Activated naive CD4-positive, alpha-beta T cell treated with anti-CD3 and anti-CD28 coated beads, Interleukin-2, amount 50 U/mL, for 72 hours (primary cell): Measurements from ENCODE around the gene PIM3. TPM values are rescaled to one million over a fixed set of nuclear protein-coding genes. Genes with fewer than 3 reads are reported as not detected.

Experiments used
- ATAC-seq, 2 donors: fragments of 150-1000 bp; cut with Tn5 transposase; 2 replicates each; pipeline ENCODE4 v1.10.0; 2021; ENCODE audit warnings: mild to moderate bottlenecking in 2 of 2, moderate library complexity in 2 of 2
- DNase-seq, 2 donors: peaks; one replicate each; pipeline ENCODE4 v3.0.0; 2021 to 2022; ENCODE audit warnings: low spot score in 2 of 2
- H3K27ac Mint-ChIP-seq, 2 donors: one replicate each; pipeline ENCODE4 v1.8.0; 2022; ENCODE audit warnings: mild to moderate bottlenecking in 2 of 2, mixed read lengths in 2 of 2
- H3K36me3 Mint-ChIP-seq, 2 donors: one replicate each; pipeline ENCODE4 v1.8.0; 2022; ENCODE audit warnings: mixed read lengths in 2 of 2
- H3K9me3 Mint-ChIP-seq, 2 donors: one replicate each; pipeline ENCODE4 v1.8.0; 2022; ENCODE audit warnings: mixed read lengths in 2 of 2
- total RNA-seq, 2 donors: library from RNA; stranded (reverse); gene quantifications; one replicate each; pipeline ENCODE4 v1.2.3, GENCODE V29; 2022

Gene PIM3
- total RNA-seq, 2 donors from 2014 or later = 77.2 to 522 TPM

GRCh38 chr22:49966041-49966773 is 5.6 kb downstream of the PIM3 start:
- peak overlapping the region in 1 of 2 donors; percentile 97 for H3K27ac Mint-ChIP-seq
- DNase-seq = peak in 1 of 2 donors; percentile 12
- no peak for ATAC-seq
- H3K36me3 Mint-ChIP-seq = peaks cover 19 to 25% of the 10 kb centered on the region in 2 donors
- no peaks in the 10 kb centered on the region for H3K9me3 Mint-ChIP-seq

- no peaks in the 10 kb centered on the region for H3K9me3 Mint-ChIP-seq
- ATAC-seq (peak in 1 of 2 donors; percentile 0), DNase-seq (peak; percentile 5 to 76)
- H3K36me3 Mint-ChIP-seq = peaks cover 13 to 18% of the 10 kb centered on the region in 2 donors
- peak overlapping the region; percentile 68 to 97 for H3K27ac Mint-ChIP-seq
These were observed 6.5 kb downstream of the PIM3 start for GRCh38 chr22:49966774-49967705.

GRCh38 chr22:49967706-49968208 is 7.2 kb downstream of the PIM3 start:
- DNase-seq (peak in 1 of 2 donors; percentile 60), ATAC-seq (no peak)
- peaks cover 13 to 14% of the 10 kb centered on the region in 2 donors for H3K36me3 Mint-ChIP-seq
- no peaks in the 10 kb centered on the region for H3K9me3 Mint-ChIP-seq
- peak overlapping the region; percentile 68 to 97 for H3K27ac Mint-ChIP-seq

GRCh38 chr22:49968313-49968830 is 7.8 kb downstream of the PIM3 start:
- DNase-seq (peak in 1 of 2 donors; percentile 15), ATAC-seq (peak in 1 of 2 donors; percentile 0)
- peak overlapping the region; percentile 68 to 97 for H3K27ac Mint-ChIP-seq
- peaks cover 8% of the 10 kb centered on the region in 2 donors for H3K36me3 Mint-ChIP-seq
- no peaks in the 10 kb centered on the region for H3K9me3 Mint-ChIP-seq

- DNase-seq = peak in 1 of 2 donors; percentile 71
- Mint-ChIP-seq H3K9me3 (no peaks in the 10 kb centered on the region), H3K27ac (peak overlapping the region in 1 of 2 donors; percentile 97), H3K36me3 (peaks cover 1% of the 10 kb centered on the region in 2 donors)
- peak in 1 of 2 donors; percentile 0 for ATAC-seq
These were observed 8.5 kb downstream of the PIM3 start for GRCh38 chr22:49968831-49969661.

GRCh38 chr22:49969751-49970527 is 9.4 kb downstream of the PIM3 start:
- DNase-seq (peak; percentile 33 to 69), ATAC-seq (peak; percentile 1 to 5)
- no peaks in the 10 kb centered on the region for H3K36me3 Mint-ChIP-seq

GRCh38 chr22:49970528-49971231 is 10.1 kb downstream of the PIM3 start:
- ATAC-seq (peak; percentile 75 to 89), DNase-seq (peak; percentile 90 to 96)
- H3K9me3 Mint-ChIP-seq = peaks cover 0 to 4% of the 10 kb centered on the region in 2 donors
- H3K27ac Mint-ChIP-seq = peak overlapping the region; percentile 90 to 97
- H3K36me3 Mint-ChIP-seq = no peaks in the 10 kb centered on the region

More at GRCh38 chr22:49969751-49970527, 9.4 kb downstream of the PIM3 start:
- Mint-ChIP-seq H3K9me3 (no peaks in the 10 kb centered on the region), H3K27ac (peak overlapping the region; percentile 90 to 97)

GRCh38 chr22:49971232-49972162 is 10.9 kb downstream of the PIM3 start:
- DNase-seq (peak; percentile 69 to 79), ATAC-seq (peak; percentile 6 to 53)
- peaks cover 0 to under 1% of the 10 kb centered on the region in 2 donors for H3K36me3 Mint-ChIP-seq
- H3K27ac Mint-ChIP-seq = peak overlapping the region; percentile 90 to 97
- peaks cover 0 to 4% of the 10 kb centered on the region in 2 donors for H3K9me3 Mint-ChIP-seq

- H3K27ac Mint-ChIP-seq = no peak overlapping the region
- H3K36me3 Mint-ChIP-seq = peaks cover 0 to 5% of the 10 kb centered on the region in 2 donors
- ATAC-seq (no peak), DNase-seq (peak; percentile 4 to 66)
- H3K9me3 Mint-ChIP-seq = peaks cover 0 to 4% of the 10 kb centered on the region in 2 donors
These were observed 11.8 kb downstream of the PIM3 start for GRCh38 chr22:49972163-49973017.

- Mint-ChIP-seq H3K9me3 (peaks cover 0 to 4% of the 10 kb centered on the region in 2 donors), H3K27ac (no peak overlapping the region), H3K36me3 (peaks cover 0 to 5% of the 10 kb centered on the region in 2 donors)
- ATAC-seq = no peak
- peak; percentile 2 to 54 for DNase-seq
These were observed 12.7 kb downstream of the PIM3 start for GRCh38 chr22:49973018-49973961.

- peak; percentile 57 to 73 for DNase-seq
- H3K9me3 Mint-ChIP-seq = peaks cover 8 to 12% of the 10 kb centered on the region in 2 donors
These were observed 15.2 kb downstream of the PIM3 start for GRCh38 chr22:49975543-49976389.

More at GRCh38 chr22:49975543-49976389, 15.2 kb downstream of the PIM3 start:
- Mint-ChIP-seq H3K36me3 (peaks cover 10 to 19% of the 10 kb centered on the region in 2 donors), H3K27ac (peak overlapping the region; percentile 91 to 92)
- ATAC-seq = peak; percentile 51 to 70
